GM19438 (cell line): Measurements from ENCODE around the gene SLC16A8.
"Not testable (repeated sequence)": the region's sequence is repeated elsewhere in the genome, so short reads cannot be mapped to it uniquely, and the experiment has no call there.

Experiments
- ATAC-seq: cut with Tn5 transposase; IDR thresholded peaks from one replicate; pipeline ENCODE4 v1.9.1; 2021; ENCODE audit warnings: low read depth; ENCODE audit not compliant: unreplicated experiment

SLC16A8 gene

GRCh38 chr22:38088629-38089473 is 4.9 kb upstream of the SLC16A8 start:
- no peak for ATAC-seq

GRCh38 chr22:38087855-38088254 is 3.9 kb upstream of the SLC16A8 start:
- no peak for ATAC-seq

- ATAC-seq = no peak
Observed at GRCh38 chr22:38086942-38087341, 3.0 kb upstream of the SLC16A8 start.

GRCh38 chr22:38086001-38086845 is 2.2 kb upstream of the SLC16A8 start:
- no peak for ATAC-seq

GRCh38 chr22:38085501-38085900 is 1.5 kb upstream of the SLC16A8 start:
- no peak for ATAC-seq

- no peak for ATAC-seq
Observed at GRCh38 chr22:38085056-38085455, 1.1 kb upstream of the SLC16A8 start.

GRCh38 chr22:38082986-38083710 is 836 bp downstream of the SLC16A8 start:
- ATAC-seq = no peak

- ATAC-seq = no peak
Observed at GRCh38 chr22:38081941-38082828, 1.8 kb downstream of the SLC16A8 start.

- ATAC-seq = no peak
Observed at GRCh38 chr22:38081636-38081940, 2.4 kb downstream of the SLC16A8 start.

- ATAC-seq = no peak
Observed at GRCh38 chr22:38080850-38081635, 2.9 kb downstream of the SLC16A8 start.

- ATAC-seq = no peak
Observed at GRCh38 chr22:38080474-38080849, 3.5 kb downstream of the SLC16A8 start.

GRCh38 chr22:38079804-38080203 is 4.2 kb downstream of the SLC16A8 start:
- no peak for ATAC-seq

- ATAC-seq = not testable (repeated sequence)
Observed at GRCh38 chr22:38079208-38079607, 4.8 kb downstream of the SLC16A8 start.

- ATAC-seq = no peak
Observed at GRCh38 chr22:38078046-38078840, 5.7 kb downstream of the SLC16A8 start.

GRCh38 chr22:38077595-38077994 is 6.4 kb downstream of the SLC16A8 start:
- ATAC-seq = no peak

GRCh38 chr22:38077096-38077495 is 6.9 kb downstream of the SLC16A8 start:
- ATAC-seq = no peak

- ATAC-seq = no peak
Observed at GRCh38 chr22:38075961-38076360, 8.0 kb downstream of the SLC16A8 start.

GRCh38 chr22:38075105-38075825 is 8.7 kb downstream of the SLC16A8 start:
- no peak for ATAC-seq
